AG10803 (cell line): ENCODE data around the gene TMEM220.
"Not testable (repeated sequence)": the region's sequence is repeated elsewhere in the genome, so short reads cannot be mapped to it uniquely, and the experiment has no call there.

Experiments used
- DNase-seq: peaks from one replicate; pipeline ENCODE4 v3.0.0; 2010; ENCODE audit warnings: low read depth
- H3K4me3 ChIP-seq: 2 replicates; pipeline ENCODE4 v1.5.1; 2011; ENCODE audit warnings: mild to moderate bottlenecking, low read length, control low read depth
- CTCF ChIP-seq: conservative IDR thresholded peaks from 2 replicates; pipeline ENCODE4 v1.5.1; 2011; ENCODE audit warnings: mild to moderate bottlenecking, low read length, control low read depth, inconsistent platforms

The TMEM220 gene

GRCh38 chr17:10697092-10698081 lies 32.4 kb downstream of the TMEM220 start, which contains the start of the genes ADPRM and SCO1:
ADPRM (plus strand) TSS chr17:10697594; CDS start chr17:10704927, 7,333 bp downstream.
SCO1 (minus strand) TSS chr17:10697533; CDS start chr17:10697507, 26 bp downstream.
- peak; percentile 57 for TF ChIP-seq CTCF
- DNase-seq: peak; percentile 91
- peak within 1 kb of the TSS; percentile 94 for H3K4me3 ChIP-seq

- DNase-seq: not testable (repeated sequence)
- peak overlapping the region; percentile 94 for H3K4me3 ChIP-seq
Measured at GRCh38 chr17:10695875-10696407, 33.9 kb downstream of the TMEM220 start.

DNA sequence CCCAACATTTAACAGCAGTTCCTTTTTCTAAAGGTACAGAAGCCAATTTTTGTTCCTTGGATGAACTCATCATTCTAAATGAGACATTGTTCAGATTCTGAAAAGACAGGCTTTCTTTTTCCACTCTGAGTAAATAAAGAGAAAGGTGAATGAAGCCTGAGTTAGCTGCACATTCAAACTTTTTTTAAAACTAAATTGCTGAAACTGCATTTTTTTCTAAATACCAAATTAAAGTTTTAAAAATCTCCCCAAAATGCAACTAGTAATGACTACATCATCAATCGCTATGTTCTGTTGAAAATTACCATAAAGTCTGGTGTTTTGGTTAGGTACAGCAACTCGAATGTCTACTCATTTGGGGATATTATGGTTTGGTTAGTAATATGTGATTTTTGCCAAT lies 42.3 kb downstream of the TMEM220 start:
- H3K4me3 ChIP-seq: no peak overlapping the region
- no peak for TF ChIP-seq CTCF
- no peak for DNase-seq

- DNase-seq: peak; percentile 37
- no peak overlapping the region for H3K4me3 ChIP-seq
- TF ChIP-seq CTCF: peak; percentile 57
Measured at GRCh38 chr17:10683853-10684252, 46.0 kb downstream of the TMEM220 start.

GRCh38 chr17:10681866-10682446 lies 47.9 kb downstream of the TMEM220 start:
- peak; percentile 89 for DNase-seq
- H3K4me3 ChIP-seq: no peak overlapping the region
- TF ChIP-seq CTCF: no peak

DNA sequence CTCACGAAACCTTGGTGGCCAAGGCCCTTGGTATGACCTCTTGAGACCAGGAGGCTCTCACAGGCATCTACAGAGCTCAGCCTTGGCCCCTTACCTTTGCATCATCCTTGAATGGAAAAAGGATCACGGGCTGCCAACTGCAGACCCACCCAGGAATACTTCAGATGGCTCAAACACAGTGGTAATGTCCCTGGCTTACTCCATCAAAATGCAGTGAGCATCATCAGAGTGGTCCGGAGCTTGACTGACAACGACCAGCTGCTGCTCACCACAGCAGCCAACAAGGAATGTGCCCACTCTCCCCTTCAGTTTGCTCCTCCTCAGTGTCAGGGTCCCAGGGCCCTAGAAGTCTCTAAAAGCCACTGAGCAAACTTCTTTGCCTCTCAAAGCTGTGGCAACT lies 55.1 kb downstream of the TMEM220 start:
- DNase-seq: no peak
- H3K4me3 ChIP-seq: no peak overlapping the region
- no peak for TF ChIP-seq CTCF

- DNase-seq: no peak
- TF ChIP-seq CTCF: no peak
Measured at GRCh38 chr17:10673312-10673711, 56.5 kb downstream of the TMEM220 start.

More at GRCh38 chr17:10673312-10673711, 56.5 kb downstream of the TMEM220 start:
- no peak overlapping the region for H3K4me3 ChIP-seq
